ENCODE results near the gene ADARB2.

ADARB2 gene

DNA sequence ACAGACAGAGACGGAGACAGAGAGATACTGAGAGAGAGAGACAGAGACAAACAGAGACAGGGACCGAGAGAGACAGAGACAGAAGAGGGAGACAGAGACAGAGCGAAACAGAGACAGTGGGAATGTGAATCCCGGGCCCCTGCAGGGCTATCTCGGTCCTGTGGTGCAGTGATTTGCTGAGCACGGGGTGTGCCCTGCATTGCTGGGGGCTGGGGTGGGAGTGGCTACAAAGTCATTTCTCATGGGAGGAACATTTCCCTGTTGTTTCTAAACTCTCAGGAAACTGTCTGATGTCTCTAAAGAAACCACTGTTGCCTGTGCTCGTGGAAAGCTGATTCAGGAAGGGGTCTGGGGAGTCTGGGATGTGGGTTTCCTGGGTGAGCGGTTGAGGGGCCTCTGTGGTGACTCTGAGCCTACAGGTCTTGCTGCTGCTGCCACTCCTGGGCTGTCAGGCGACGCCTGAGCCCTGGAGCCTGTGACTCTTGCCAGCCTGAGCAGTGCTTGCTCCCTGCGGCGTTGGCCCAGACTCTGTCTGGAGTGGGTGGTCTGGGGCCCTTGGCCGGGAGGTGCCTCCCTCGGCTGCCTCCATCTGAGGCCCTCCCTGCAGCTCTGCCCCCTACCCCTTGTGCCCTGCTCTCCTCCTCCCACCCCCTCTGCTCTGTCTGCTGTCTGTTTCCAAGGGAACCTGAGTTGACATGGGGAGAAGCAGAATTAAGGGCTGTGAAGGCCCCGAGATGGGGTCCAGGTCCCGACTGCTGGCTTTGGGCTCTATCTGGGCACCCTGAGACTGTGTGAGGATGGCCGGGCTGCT is 389.2 kb downstream of the ADARB2 start:
- TF ChIP-seq, protein P1, sequence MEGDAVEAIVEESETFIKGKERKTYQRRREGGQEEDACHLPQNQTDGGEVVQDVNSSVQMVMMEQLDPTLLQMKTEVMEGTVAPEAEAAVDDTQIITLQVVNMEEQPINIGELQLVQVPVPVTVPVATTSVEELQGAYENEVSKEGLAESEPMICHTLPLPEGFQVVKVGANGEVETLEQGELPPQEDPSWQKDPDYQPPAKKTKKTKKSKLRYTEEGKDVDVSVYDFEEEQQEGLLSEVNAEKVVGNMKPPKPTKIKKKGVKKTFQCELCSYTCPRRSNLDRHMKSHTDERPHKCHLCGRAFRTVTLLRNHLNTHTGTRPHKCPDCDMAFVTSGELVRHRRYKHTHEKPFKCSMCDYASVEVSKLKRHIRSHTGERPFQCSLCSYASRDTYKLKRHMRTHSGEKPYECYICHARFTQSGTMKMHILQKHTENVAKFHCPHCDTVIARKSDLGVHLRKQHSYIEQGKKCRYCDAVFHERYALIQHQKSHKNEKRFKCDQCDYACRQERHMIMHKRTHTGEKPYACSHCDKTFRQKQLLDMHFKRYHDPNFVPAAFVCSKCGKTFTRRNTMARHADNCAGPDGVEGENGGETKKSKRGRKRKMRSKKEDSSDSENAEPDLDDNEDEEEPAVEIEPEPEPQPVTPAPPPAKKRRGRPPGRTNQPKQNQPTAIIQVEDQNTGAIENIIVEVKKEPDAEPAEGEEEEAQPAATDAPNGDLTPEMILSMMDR (IDR thresholded peaks at IDR 0.05; ENCODE audit: insufficient read depth, low read length, missing control alignments) = no peak
- ChIA-PET CTCF (no interaction called here), POLR2A (no interaction called here)
- DNase-seq (ENCODE audit: low read depth, low spot score) = no peak
- H3K4me3 ChIP-seq (ENCODE audit: low read depth, low read length) = no peak overlapping the region

DNA sequence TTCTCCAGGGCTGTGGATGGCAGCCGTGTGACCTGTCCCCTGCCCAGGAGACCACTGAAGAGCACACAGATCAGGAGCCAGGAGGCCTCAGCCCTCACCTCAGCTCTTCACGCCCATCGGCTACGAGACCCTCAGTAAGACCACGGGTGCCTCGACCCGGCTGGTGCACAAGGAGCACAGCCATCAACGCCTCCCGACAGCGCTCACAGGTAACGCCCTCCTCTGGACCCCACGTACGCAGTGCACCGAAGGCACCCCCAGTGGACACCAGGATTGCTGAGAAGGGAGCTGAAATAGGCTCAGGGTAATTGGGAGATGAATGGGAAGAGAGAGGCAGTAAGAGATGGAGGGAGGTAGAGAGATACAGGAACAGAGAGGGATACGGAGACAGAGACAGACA is 389.8 kb downstream of the ADARB2 start:
- no peak overlapping the region for H3K4me3 ChIP-seq (ENCODE audit: low read depth, low read length)
- CTCF ChIA-PET = no interaction called here
- TF ChIP-seq, protein P1 (IDR thresholded peaks at IDR 0.05; ENCODE audit: insufficient read depth, low read length, missing control alignments) = no peak
- POLR2A ChIA-PET = no interaction called here
- DNase-seq (ENCODE audit: low read depth, low spot score) = no peak

DNA sequence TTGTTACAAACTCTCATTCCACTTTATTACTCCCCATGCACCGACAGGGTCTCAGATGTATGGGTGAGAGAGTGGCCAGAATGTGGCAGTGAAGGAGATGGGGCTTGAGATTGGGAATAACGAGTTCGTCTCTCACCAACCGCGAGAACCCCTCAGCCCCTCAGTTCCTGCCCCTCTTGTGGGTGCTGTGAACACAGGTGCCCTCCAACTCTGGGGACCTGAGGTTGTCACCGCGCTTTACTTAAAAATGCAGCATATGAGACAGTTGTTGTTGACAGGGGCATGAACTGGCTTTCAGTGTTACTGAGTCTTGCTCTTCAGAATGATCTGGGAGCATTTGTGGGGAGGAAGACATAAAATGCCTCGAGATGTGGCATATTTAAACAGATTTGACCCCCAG is 391.1 kb downstream of the ADARB2 start:
- ChIA-PET POLR2A (no interaction called here), CTCF (no interaction called here)
- no peak overlapping the region for H3K4me3 ChIP-seq (ENCODE audit: low read depth, low read length)
- DNase-seq (ENCODE audit: low read depth, low spot score) = no peak
- TF ChIP-seq, protein P1 (IDR thresholded peaks at IDR 0.05; ENCODE audit: insufficient read depth, low read length, missing control alignments) = no peak

DNA sequence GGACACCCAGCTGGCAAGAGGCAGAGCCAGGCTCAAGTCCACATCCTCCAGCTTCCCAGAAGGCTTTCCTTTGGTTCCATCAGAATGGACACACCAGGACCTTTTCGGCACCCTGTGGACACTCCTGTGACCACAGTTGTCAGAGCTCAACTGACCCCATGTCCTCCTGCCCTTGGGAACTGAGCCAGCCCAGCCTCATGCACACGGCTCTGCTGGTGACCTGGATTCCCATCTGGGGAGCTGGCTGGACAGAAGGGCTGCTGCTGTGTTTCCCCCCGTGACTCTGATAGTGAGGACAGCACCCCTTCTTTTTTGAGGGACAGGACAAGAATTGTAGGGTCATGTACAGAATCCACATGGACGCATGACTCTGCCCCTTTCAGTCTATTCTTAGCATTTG is 392.0 kb downstream of the ADARB2 start:
- ChIA-PET CTCF (no interaction called here), POLR2A (no interaction called here)
- TF ChIP-seq, protein P1 (IDR thresholded peaks at IDR 0.05; ENCODE audit: insufficient read depth, low read length, missing control alignments) = no peak
- H3K4me3 ChIP-seq (ENCODE audit: low read depth, low read length) = no peak overlapping the region
- DNase-seq (ENCODE audit: low read depth, low spot score) = no peak

DNA sequence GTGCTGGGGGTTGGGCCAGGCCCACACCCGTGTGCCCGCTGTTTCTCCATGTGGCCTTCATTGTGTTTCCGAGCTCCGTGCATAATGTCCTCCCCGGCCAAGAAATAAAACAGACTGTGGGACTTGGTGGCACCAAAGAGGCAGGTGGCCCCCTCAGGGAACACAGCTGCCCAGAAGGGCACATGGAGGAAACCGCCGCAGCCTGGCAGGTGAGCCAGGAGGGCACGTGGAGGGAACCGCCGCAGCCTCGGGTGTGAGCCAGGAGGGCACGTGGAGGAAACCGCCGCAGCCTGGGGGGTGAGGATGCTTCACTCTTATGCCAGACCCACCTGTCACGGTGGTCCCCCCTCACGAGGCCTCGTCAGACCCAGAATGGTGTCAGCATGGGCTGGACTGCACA is 392.5 kb downstream of the ADARB2 start:
- ChIA-PET POLR2A (no interaction called here), CTCF (no interaction called here)
- H3K4me3 ChIP-seq (ENCODE audit: low read depth, low read length) = no peak overlapping the region
- DNase-seq (ENCODE audit: low read depth, low spot score) = no peak
- TF ChIP-seq, protein P1 (IDR thresholded peaks at IDR 0.05; ENCODE audit: insufficient read depth, low read length, missing control alignments) = no peak

DNA sequence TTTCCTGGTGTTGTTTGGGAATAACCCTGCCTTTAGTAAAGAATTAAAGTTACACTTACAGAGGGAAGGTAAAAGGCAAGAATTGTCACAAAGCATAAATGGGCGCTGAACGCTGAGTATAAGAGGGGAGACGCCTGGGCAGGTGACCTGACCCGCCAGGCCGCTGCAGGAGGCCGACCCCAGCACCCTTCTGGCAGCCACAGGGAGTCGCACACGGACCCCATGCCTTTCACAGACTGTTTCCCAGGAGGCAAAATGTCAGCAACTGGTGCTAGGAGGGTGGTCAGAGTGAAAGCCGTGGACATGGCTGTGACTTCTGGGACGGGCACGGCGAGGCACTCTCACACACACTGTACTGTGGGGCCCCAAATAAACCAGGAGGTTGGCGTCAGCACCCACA is 392.9 kb downstream of the ADARB2 start:
- no peak for DNase-seq (ENCODE audit: low read depth, low spot score)
- ChIA-PET CTCF (no interaction called here), POLR2A (no interaction called here)
- TF ChIP-seq, protein P1 (IDR thresholded peaks at IDR 0.05; ENCODE audit: insufficient read depth, low read length, missing control alignments) = no peak
- no peak overlapping the region for H3K4me3 ChIP-seq (ENCODE audit: low read depth, low read length)

All from AG04449 (cell line).